ENCODE results near the gene GLIS1. TPM values are rescaled to one million over a fixed set of nuclear protein-coding genes. Genes with fewer than 3 reads are reported as not detected.

Gene GLIS1
- total and polyA plus RNA-seq, 2 donors (not counting 3 experiments of a cell fraction or from before 2014, with no cell fraction given): not detected

GRCh38 chr1:53604291-53604919 is 134.6 kb downstream of the GLIS1 start:
- Histone ChIP-seq H3K9me1 (replicated peaks; ENCODE audit: control insufficient read depth, extremely low read depth, insufficient read depth, low read length) (no peaks in the 10 kb centered on the region), H3K79me2 (ENCODE audit: control insufficient read depth, insufficient read depth, low read length) (no peaks in the 10 kb centered on the region), H3K4me3 (replicated peaks in 1 of 3; ENCODE audit: insufficient read depth in 1 of 3, low read depth in 1 of 3, low read length in 3 of 3) (no peak overlapping the region), H3K9me3 (replicated peaks; ENCODE audit: control insufficient read depth, insufficient read depth, low read length) (no peaks in the 10 kb centered on the region), H3K27me3 (ENCODE audit: control insufficient read depth in 2 of 2, insufficient read depth in 2 of 2, low read length in 2 of 2) (peaks cover 0 to 1% of the 10 kb centered on the region in 2 experiments), H4K20me1 (replicated peaks; ENCODE audit: control insufficient read depth, extremely low read depth, insufficient read depth, low read length) (no peaks in the 10 kb centered on the region), H3K9ac (replicated peaks; ENCODE audit: extremely low read depth, insufficient read depth, low read length) (no peak overlapping the region), H3K4me2 (ENCODE audit: insufficient read depth, low read length) (no peak overlapping the region), H3K4me1 (ENCODE audit: control insufficient read depth, extremely low read depth, insufficient read depth, low read length) (no peaks in the 10 kb centered on the region), H3K27ac (ENCODE audit: insufficient read depth, low read depth, low read length) (no peak overlapping the region), H3K36me3 (ENCODE audit: control insufficient read depth in 2 of 2, extremely low read depth in 1 of 2, insufficient read depth in 2 of 2, low read length in 2 of 2) (no peaks in the 10 kb centered on the region), H2AFZ (ENCODE audit: low read depth, low read length) (no peak overlapping the region)
- ChIA-PET POLR2A (no interaction called here), CTCF (interaction anchor here (1.3 kb wide), 1 partner anchor 12 kb away, joined by 3 read pairs; no protein-coding TSS in a partner anchor)
- TF ChIP-seq FOS (IDR thresholded peaks at IDR 0.05; ENCODE audit: borderline replicate concordance, insufficient read depth, low read length): no peak
- intact Hi-C loops (cut with micrococcal nuclease): no loop called here
- no peak for DNase-seq (ENCODE audit: low read depth, low spot score)
- dilution Hi-C loops (cut with MboI; ENCODE audit: extremely low pct_ligation_motif_present, low sequenced_read_pairs): no loop called here
- BruUV-seq (replicated peaks): no TSS peak
- FAIRE-seq: no peak

GRCh38 chr1:53603431-53603830 is 135.5 kb downstream of the GLIS1 start:
- H2AFZ ChIP-seq (ENCODE audit: low read depth, low read length): no peak overlapping the region
- no peak overlapping the region for H3K9ac ChIP-seq (replicated peaks; ENCODE audit: extremely low read depth, insufficient read depth, low read length)
- H3K27me3 ChIP-seq (ENCODE audit: control insufficient read depth in 2 of 2, insufficient read depth in 2 of 2, low read length in 2 of 2): peaks cover 0 to 1% of the 10 kb centered on the region in 2 experiments
- H3K36me3 ChIP-seq (ENCODE audit: control insufficient read depth in 2 of 2, extremely low read depth in 1 of 2, insufficient read depth in 2 of 2, low read length in 2 of 2): no peaks in the 10 kb centered on the region
- H3K4me3 ChIP-seq (replicated peaks in 1 of 3; ENCODE audit: insufficient read depth in 1 of 3, low read depth in 1 of 3, low read length in 3 of 3): no peak overlapping the region
- POLR2A ChIA-PET: no interaction called here
- no peak for TF ChIP-seq POLR2AphosphoS5 (IDR thresholded peaks at IDR 0.05; ENCODE audit: insufficient read depth, low read depth, low read length)
- no peak for TF ChIP-seq EZH2 (IDR thresholded peaks at IDR 0.05; ENCODE audit: borderline replicate concordance, low read depth, low read length, severe bottlenecking)
- TF ChIP-seq MYC (IDR thresholded peaks at IDR 0.05; ENCODE audit: low read depth, low read length): no peak
- no peak for TF ChIP-seq GATA2 (IDR thresholded peaks at IDR 0.05; ENCODE audit: insufficient read depth, insufficient read length, low read depth, low read length)
- no peak for TF ChIP-seq MAX (IDR thresholded peaks at IDR 0.05; ENCODE audit: insufficient read depth, insufficient read length)
- no peak for TF ChIP-seq JUN (IDR thresholded peaks at IDR 0.05; ENCODE audit: borderline replicate concordance, insufficient read depth, insufficient read length, low read depth)
- TF ChIP-seq POLR2A (IDR thresholded peaks at IDR 0.05; ENCODE audit: low read depth, low read length): no peak
- TF ChIP-seq CTCF (IDR thresholded peaks at IDR 0.05; ENCODE audit: extremely low read depth in 1 of 2, insufficient read depth in 1 of 2, low read depth in 1 of 2, low read length in 2 of 2): no peak
- no peak for TF ChIP-seq FOS (IDR thresholded peaks at IDR 0.05; ENCODE audit: borderline replicate concordance, insufficient read depth, low read length)
- CTCF ChIA-PET: interaction anchor here (1.3 kb wide), 1 partner anchor 13 kb away, joined by 3 read pairs; no protein-coding TSS in a partner anchor
- H4K20me1 ChIP-seq (replicated peaks; ENCODE audit: control insufficient read depth, extremely low read depth, insufficient read depth, low read length): no peaks in the 10 kb centered on the region
- no peak for DNase-seq (ENCODE audit: low read depth, low spot score)
- intact Hi-C loops (cut with micrococcal nuclease) (no loop called here), dilution Hi-C loops (cut with MboI; ENCODE audit: extremely low pct_ligation_motif_present, low sequenced_read_pairs) (no loop called here)
- FAIRE-seq: no peak
- H3K4me2 ChIP-seq (ENCODE audit: insufficient read depth, low read length): no peak overlapping the region
- no peaks in the 10 kb centered on the region for H3K4me1 ChIP-seq (ENCODE audit: control insufficient read depth, extremely low read depth, insufficient read depth, low read length)
- H3K27ac ChIP-seq (ENCODE audit: insufficient read depth, low read depth, low read length): no peak overlapping the region
- H3K9me1 ChIP-seq (replicated peaks; ENCODE audit: control insufficient read depth, extremely low read depth, insufficient read depth, low read length): no peaks in the 10 kb centered on the region
- no peaks in the 10 kb centered on the region for H3K9me3 ChIP-seq (replicated peaks; ENCODE audit: control insufficient read depth, insufficient read depth, low read length)
- no TSS peak for BruUV-seq (replicated peaks)
- H3K79me2 ChIP-seq (ENCODE audit: control insufficient read depth, insufficient read depth, low read length): no peaks in the 10 kb centered on the region
